H9 (cell line): ENCODE results near the gene PNMA6A. TPM values are rescaled to one million over a fixed set of nuclear protein-coding genes. Genes with fewer than 3 reads are reported as not detected.

Experiments
- DNase-seq: peaks from one replicate; pipeline ENCODE4 v3.0.0-alpha.2; 2017
- H2AFZ ChIP-seq: one replicate; pipeline ENCODE4 v1.6.1; 2013; ENCODE audit warnings: mild to moderate bottlenecking, low read length, control low read depth, moderate library complexity
- H2AK5ac ChIP-seq: 2 replicates; pipeline ENCODE4 v1.6.1; 2013; ENCODE audit warnings: low read length, control low read depth, mixed read lengths; ENCODE audit not compliant: insufficient read length
- H2BK120ac ChIP-seq: one replicate; pipeline ENCODE4 v1.6.1; 2013; ENCODE audit warnings: low read depth, mild to moderate bottlenecking, low read length, control low read depth, inconsistent platforms; ENCODE audit not compliant: poor library complexity, severe bottlenecking
- H2BK12ac ChIP-seq: 2 replicates; pipeline ENCODE4 v1.6.1; 2013; ENCODE audit warnings: low read length, control low read depth, mixed read lengths, low read depth; ENCODE audit not compliant: insufficient read length
- H2BK15ac ChIP-seq: 2 replicates; pipeline ENCODE4 v1.6.1; 2013; ENCODE audit warnings: low read depth, low read length, control low read depth
- H2BK20ac ChIP-seq: one replicate; pipeline ENCODE4 v1.6.1; 2013; ENCODE audit warnings: low read depth, mild to moderate bottlenecking, low read length, control low read depth, inconsistent platforms; ENCODE audit not compliant: poor library complexity, severe bottlenecking
- H2BK5ac ChIP-seq: 2 replicates; pipeline ENCODE4 v1.6.1; 2013; ENCODE audit warnings: low read length, control low read depth, mixed read lengths; ENCODE audit not compliant: insufficient read length
- H3K14ac ChIP-seq: 2 replicates; pipeline ENCODE4 v1.6.1; 2013; ENCODE audit warnings: low read length, control low read depth; ENCODE audit not compliant: insufficient read depth
- H3K18ac ChIP-seq: 2 replicates; pipeline ENCODE4 v1.6.1; 2013; ENCODE audit warnings: low read depth, mild to moderate bottlenecking, mixed read lengths, low read length, control low read depth; ENCODE audit not compliant: insufficient read length
- H3K23ac ChIP-seq: 2 replicates; pipeline ENCODE4 v1.6.1; 2013; ENCODE audit warnings: low read length, control low read depth, mixed read lengths, low read depth; ENCODE audit not compliant: insufficient read length
- H3K23me2 ChIP-seq: 2 replicates; pipeline ENCODE4 v1.6.1; 2013; ENCODE audit warnings: low read depth, mild to moderate bottlenecking, mixed read lengths, low read length, control low read depth; ENCODE audit not compliant: insufficient read length, poor library complexity, severe bottlenecking
- H3K27ac ChIP-seq: 2 replicates; pipeline ENCODE4 v1.5.1; 2013; ENCODE audit warnings: low read length, control low read depth, mixed read lengths, low read depth; ENCODE audit not compliant: insufficient read length
- H3K27me3 ChIP-seq: 2 replicates; pipeline ENCODE4 v1.6.1; 2013; ENCODE audit warnings: low read length, control low read depth, inconsistent platforms; ENCODE audit not compliant: insufficient read depth
- H3K4ac ChIP-seq: 2 replicates; pipeline ENCODE4 v1.6.1; 2013; ENCODE audit warnings: low read depth, mild to moderate bottlenecking, control low read depth, inconsistent platforms, low read length, moderate library complexity
- H3K4me1 ChIP-seq: 2 replicates; pipeline ENCODE4 v1.6.1; 2013; ENCODE audit warnings: low read length, control low read depth, inconsistent platforms; ENCODE audit not compliant: insufficient read depth
- H3K4me2 ChIP-seq: 2 replicates; pipeline ENCODE4 v1.6.1; 2013; ENCODE audit warnings: low read length, control low read depth, mixed read lengths; ENCODE audit not compliant: insufficient read length, insufficient read depth
- H3K56ac ChIP-seq: 2 replicates; pipeline ENCODE4 v1.6.1; 2013; ENCODE audit warnings: low read depth, mild to moderate bottlenecking, mixed read lengths, low read length, control low read depth; ENCODE audit not compliant: insufficient read length
- H3K79me1 ChIP-seq: 2 replicates; pipeline ENCODE4 v1.6.1; 2013; ENCODE audit warnings: low read depth, mild to moderate bottlenecking, moderate library complexity, low read length, control low read depth, inconsistent platforms; ENCODE audit not compliant: insufficient read depth, poor library complexity, severe bottlenecking
- H3K79me2 ChIP-seq: 2 replicates; pipeline ENCODE4 v1.6.1; 2013; ENCODE audit warnings: low read length, control low read depth, inconsistent platforms; ENCODE audit not compliant: insufficient read depth
- H3K9ac ChIP-seq: 2 replicates; pipeline ENCODE4 v1.6.1; 2013; ENCODE audit warnings: low read length, control low read depth, mixed read lengths; ENCODE audit not compliant: insufficient read length; ENCODE audit errors: extremely low read depth
- H3K9me3 ChIP-seq: one replicate; pipeline ENCODE4 v1.6.1; 2013; ENCODE audit warnings: low read depth, low read length, inconsistent platforms; ENCODE audit not compliant: control insufficient read depth
- H3T11ph ChIP-seq: one replicate; pipeline ENCODE4 v1.6.1; 2013; ENCODE audit warnings: mild to moderate bottlenecking, low read length, control low read depth, inconsistent platforms
- H4K20me1 ChIP-seq: one replicate; pipeline ENCODE4 v1.6.1; 2013; ENCODE audit not compliant: control insufficient read depth, insufficient read length, insufficient read depth
- H4K5ac ChIP-seq: 2 replicates; pipeline ENCODE4 v1.6.1; 2013; ENCODE audit warnings: low read depth, mild to moderate bottlenecking, mixed read lengths, low read length, control low read depth; ENCODE audit not compliant: insufficient read length
- H4K8ac ChIP-seq: replicated peaks from 2 replicates; pipeline ENCODE4 v1.6.1; 2013; ENCODE audit warnings: low read length, control low read depth, mixed read lengths, low read depth; ENCODE audit not compliant: insufficient read length
- H4K91ac ChIP-seq: 2 replicates; pipeline ENCODE4 v1.6.1; 2013; ENCODE audit warnings: low read depth, mild to moderate bottlenecking, moderate library complexity, mixed read lengths, low read length, control low read depth; ENCODE audit not compliant: insufficient read length
- H3K27ac Mint-ChIP-seq, 3 experiments: 2 replicates in 2 of 3; 3 replicates in 1 of 3; pipeline ENCODE4 v1.8.0; 2020 to 2021; ENCODE audit warnings: mixed read lengths in 3 of 3, mild to moderate bottlenecking in 1 of 3, moderate library complexity in 1 of 3
- H3K27me3 Mint-ChIP-seq: 2 replicates; pipeline ENCODE4 v1.8.0; 2021; ENCODE audit warnings: low read depth, mild to moderate bottlenecking, moderate library complexity, mixed read lengths
- H3K36me3 Mint-ChIP-seq, 3 experiments: 2 replicates in 2 of 3; 3 replicates in 1 of 3; pipeline ENCODE4 v1.8.0; 2020 to 2021; ENCODE audit warnings: low read depth in 3 of 3, mixed read lengths in 3 of 3; ENCODE audit not compliant: insufficient read depth in 1 of 3
- H3K4me1 Mint-ChIP-seq, 2 experiments: 2 replicates each; pipeline ENCODE4 v1.8.0; 2020; ENCODE audit warnings: mixed read lengths in 2 of 2
- H3K4me3 Mint-ChIP-seq, 2 experiments: 2 replicates in 1 of 2; 3 replicates in 1 of 2; pipeline ENCODE4 v1.8.0; 2020 to 2021; ENCODE audit warnings: mild to moderate bottlenecking in 2 of 2, mixed read lengths in 2 of 2, moderate library complexity in 1 of 2
- H3K9me3 Mint-ChIP-seq, 2 experiments: 2 replicates in 1 of 2; 3 replicates in 1 of 2; pipeline ENCODE4 v1.8.0; 2020; ENCODE audit warnings: mild to moderate bottlenecking in 2 of 2, mixed read lengths in 2 of 2, moderate library complexity in 1 of 2
- WGBS: extraction: QIAGEN DNeasy Blood & Tissue Kit; methylation state at CpG from one replicate; pipeline ENCODE4 v1.1.7; 2013; ENCODE audit warnings: missing lambda C conversion rate, low lambda C conversion rate, mixed read lengths; ENCODE audit not compliant: insufficient read length; ENCODE audit errors: extremely low coverage; 5-methylcytosine and 5-hydroxymethylcytosine counted together
- total RNA-seq: library from RNA; stranded (reverse); gene quantifications from 2 replicates; pipeline ENCODE4 v1.2.1, GENCODE V29; 2021
- TF ChIP-seq, protein P1 (sequence below): fragments of 200-600 bp; sonication (generic); conservative IDR thresholded peaks from 3 replicates; pipeline ENCODE4 v1.8.0; 2021; ENCODE audit warnings: antibody characterized with exemption, mild to moderate bottlenecking

The PNMA6A gene
- total RNA-seq, 1 experiment from 2014 or later, result 7.7 TPM

DNA sequence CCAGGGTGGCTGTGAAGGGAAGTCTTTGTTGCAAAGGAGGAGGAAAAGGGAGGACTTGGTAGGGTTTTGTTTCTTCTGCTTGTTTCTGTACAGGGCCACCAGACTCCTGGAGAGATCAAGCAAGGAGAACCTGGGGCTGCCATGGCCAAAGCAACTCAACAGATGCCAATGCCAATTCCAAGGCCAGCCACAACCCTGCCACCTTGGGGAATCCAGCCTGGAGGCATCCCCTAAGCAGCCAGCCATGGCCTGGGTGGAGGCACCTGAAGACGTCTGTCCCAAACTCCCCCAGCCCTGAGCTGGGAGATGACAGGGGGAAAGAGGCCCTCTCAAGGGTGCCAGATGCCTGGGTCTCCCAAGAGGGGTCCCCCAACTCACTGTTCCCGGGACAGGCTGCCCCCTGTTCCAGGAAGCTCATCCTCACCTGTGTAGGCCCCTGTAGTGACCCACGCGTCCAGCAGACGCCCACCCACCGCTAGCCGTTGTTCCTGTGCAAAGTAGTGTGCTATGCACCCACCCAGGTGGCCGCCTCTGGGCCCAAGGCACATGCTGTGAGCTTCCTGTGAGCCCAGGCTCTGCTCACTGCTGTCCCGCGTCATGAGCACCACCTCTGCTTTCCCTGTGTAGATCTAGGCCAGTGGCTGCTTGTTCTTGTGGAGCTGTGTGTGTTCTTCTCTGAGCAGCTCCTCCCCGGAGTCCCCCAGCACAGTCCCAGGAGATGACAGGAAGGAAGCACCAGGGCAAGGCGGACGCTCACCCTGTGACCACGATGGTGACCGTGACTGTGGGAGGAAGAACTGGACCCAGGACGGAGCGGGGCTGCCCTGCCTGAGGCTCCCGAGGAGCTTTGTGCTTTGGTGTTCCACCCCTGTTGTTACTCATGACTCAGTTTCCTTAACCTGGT, 12.8 kb upstream of the PNMA6A start:
- Histone ChIP-seq H3K9me3 (peaks cover 43% of the 10 kb centered on the region), H2AFZ (no peak overlapping the region), H3K79me1 (no peaks in the 10 kb centered on the region), H3K23ac (no peak overlapping the region), H2BK12ac (no peak overlapping the region), H3T11ph (no peak overlapping the region), H3K4me2 (no peak overlapping the region), H2BK20ac (no peak overlapping the region), H3K79me2 (no peaks in the 10 kb centered on the region), H2BK120ac (no peak overlapping the region), H3K9ac (no peak overlapping the region), H2BK15ac (no peak overlapping the region), H4K91ac (no peak overlapping the region), H3K4me1 (no peaks in the 10 kb centered on the region), H3K23me2 (no peaks in the 10 kb centered on the region), H4K5ac (no peak overlapping the region), H2AK5ac (no peak overlapping the region), H2BK5ac (no peak overlapping the region), H3K27me3 (no peaks in the 10 kb centered on the region; the same call in 1 of the 2 replicates), H3K18ac (no peak overlapping the region), H4K20me1 (no peaks in the 10 kb centered on the region), H3K27ac (no peak overlapping the region), H4K8ac (no peak overlapping the region), H3K56ac (no peak overlapping the region), H3K4ac (no peak overlapping the region), H3K14ac (no peak overlapping the region)
- Mint-ChIP-seq H3K4me3 (no peak overlapping the region), H3K9me3 (peaks cover 50 to 57% of the 10 kb centered on the region in 2 experiments), H3K36me3 (peaks cover 0 to 12% (median 3%) of the 10 kb centered on the region in 3 experiments; a peak in 3 of 7 replicates), H3K4me1 (peaks cover 10 to 12% of the 10 kb centered on the region in 2 experiments), H3K27ac (no peak overlapping the region), H3K27me3 (peaks cover 27% of the 10 kb centered on the region)
- DNase-seq, result no peak
- WGBS, result no CpG with 5 or more reads among the region's 18 CpGs
- TF ChIP-seq, protein P1, sequence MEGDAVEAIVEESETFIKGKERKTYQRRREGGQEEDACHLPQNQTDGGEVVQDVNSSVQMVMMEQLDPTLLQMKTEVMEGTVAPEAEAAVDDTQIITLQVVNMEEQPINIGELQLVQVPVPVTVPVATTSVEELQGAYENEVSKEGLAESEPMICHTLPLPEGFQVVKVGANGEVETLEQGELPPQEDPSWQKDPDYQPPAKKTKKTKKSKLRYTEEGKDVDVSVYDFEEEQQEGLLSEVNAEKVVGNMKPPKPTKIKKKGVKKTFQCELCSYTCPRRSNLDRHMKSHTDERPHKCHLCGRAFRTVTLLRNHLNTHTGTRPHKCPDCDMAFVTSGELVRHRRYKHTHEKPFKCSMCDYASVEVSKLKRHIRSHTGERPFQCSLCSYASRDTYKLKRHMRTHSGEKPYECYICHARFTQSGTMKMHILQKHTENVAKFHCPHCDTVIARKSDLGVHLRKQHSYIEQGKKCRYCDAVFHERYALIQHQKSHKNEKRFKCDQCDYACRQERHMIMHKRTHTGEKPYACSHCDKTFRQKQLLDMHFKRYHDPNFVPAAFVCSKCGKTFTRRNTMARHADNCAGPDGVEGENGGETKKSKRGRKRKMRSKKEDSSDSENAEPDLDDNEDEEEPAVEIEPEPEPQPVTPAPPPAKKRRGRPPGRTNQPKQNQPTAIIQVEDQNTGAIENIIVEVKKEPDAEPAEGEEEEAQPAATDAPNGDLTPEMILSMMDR, result no peak
